Erythroblast (primary cell): ENCODE results near the gene FLVCR2.
A peak's percentile ranks its signal among the peaks of the same experiment; 100 is the strongest.

Experiments
- DNase-seq, 2 experiments: peaks; one replicate each; lab custom pipeline; 2025; lab: John Stamatoyannopoulos, UW
- GATA1 ChIP-seq: IDR thresholded peaks from 2 replicates; pipeline ENCODE4 v1.6.1; 2011; ENCODE audit warnings: low read depth, mild to moderate bottlenecking, control low read depth, low read length, moderate library complexity
- POLR2A ChIP-seq: IDR thresholded peaks from 2 replicates; pipeline ENCODE4 v1.6.1; 2011; ENCODE audit warnings: mild to moderate bottlenecking, low read length

FLVCR2 gene

GRCh38 chr14:75543786-75544185 lies 34.6 kb upstream of the FLVCR2 start:
- no peak for DNase-seq
- TF ChIP-seq GATA1 (no peak), POLR2A (no peak)

- DNase-seq = no peak
- TF ChIP-seq GATA1 (no peak), POLR2A (no peak)
Observed at GRCh38 chr14:75545907-75546306, 32.5 kb upstream of the FLVCR2 start.

- TF ChIP-seq POLR2A = no peak
- no peak for DNase-seq
Observed at GRCh38 chr14:75547552-75548250, 30.7 kb upstream of the FLVCR2 start.

- DNase-seq = no peak
Observed at GRCh38 chr14:75548544-75548943, 29.9 kb upstream of the FLVCR2 start.

GRCh38 chr14:75549169-75549568 lies 29.3 kb upstream of the FLVCR2 start:
- no peak for TF ChIP-seq GATA1
- TF ChIP-seq POLR2A = no peak
- DNase-seq = no peak

More at GRCh38 chr14:75548544-75548943, 29.9 kb upstream of the FLVCR2 start:
- no peak for TF ChIP-seq GATA1
- TF ChIP-seq POLR2A = no peak

- DNase-seq = no peak
- TF ChIP-seq GATA1 (no peak), POLR2A (no peak)
Observed at GRCh38 chr14:75551021-75551420, 27.4 kb upstream of the FLVCR2 start.

- DNase-seq = no peak
- no peak for TF ChIP-seq GATA1
- TF ChIP-seq POLR2A = no peak
Observed at GRCh38 chr14:75553157-75553556, 25.3 kb upstream of the FLVCR2 start.

- TF ChIP-seq GATA1 = no peak
- no peak for TF ChIP-seq POLR2A
- DNase-seq = no peak
Observed at GRCh38 chr14:75553761-75554364, 24.6 kb upstream of the FLVCR2 start.

- no peak for TF ChIP-seq POLR2A
- DNase-seq = no peak
Observed at GRCh38 chr14:75554482-75554881, 23.9 kb upstream of the FLVCR2 start.

GRCh38 chr14:75558440-75558839 lies 20.0 kb upstream of the FLVCR2 start:
- TF ChIP-seq GATA1 (no peak), POLR2A (no peak)
- no peak for DNase-seq

GRCh38 chr14:75559045-75559444 lies 19.4 kb upstream of the FLVCR2 start:
- TF ChIP-seq GATA1 (no peak), POLR2A (no peak)
- no peak for DNase-seq

- DNase-seq = peak in 1 of 2 experiments; percentile 14
- no peak for TF ChIP-seq GATA1
- TF ChIP-seq POLR2A = no peak
Observed at GRCh38 chr14:75559451-75560222, 18.8 kb upstream of the FLVCR2 start.

GRCh38 chr14:75561013-75561432 lies 17.4 kb upstream of the FLVCR2 start:
- no peak for TF ChIP-seq GATA1
- TF ChIP-seq POLR2A = no peak
- DNase-seq = peak; percentile 11 to 52

- DNase-seq = no peak
- no peak for TF ChIP-seq GATA1
Observed at GRCh38 chr14:75562089-75562488, 16.3 kb upstream of the FLVCR2 start.
